HG03469 (cell line): ENCODE data around the gene ZNG1A.
"Not testable (repeated sequence)": the region's sequence is repeated elsewhere in the genome, so short reads cannot be mapped to it uniquely, and the experiment has no call there.

Source experiments
- ATAC-seq: cut with Tn5 transposase; IDR thresholded peaks from one replicate; pipeline ENCODE4 v1.9.1; 2021; ENCODE audit warnings: mild to moderate bottlenecking, moderate library complexity, moderate number of reproducible peaks; ENCODE audit not compliant: unreplicated experiment

Gene ZNG1A

GRCh38 chr9:178140-178825, 573 bp downstream of the ZNG1A start:
- ATAC-seq: not testable (repeated sequence)

GRCh38 chr9:169757-170156, 9.1 kb downstream of the ZNG1A start:
- ATAC-seq: not testable (repeated sequence)

GRCh38 chr9:159871-160270, 19.0 kb downstream of the ZNG1A start:
- ATAC-seq: not testable (repeated sequence)

- not testable (repeated sequence) for ATAC-seq
These were observed 27.7 kb downstream of the ZNG1A start for GRCh38 chr9:151173-151572.

GRCh38 chr9:139880-140279, 39.0 kb downstream of the ZNG1A start:
- not testable (repeated sequence) for ATAC-seq

- not testable (repeated sequence) for ATAC-seq
These were observed 60.8 kb downstream of the ZNG1A start, which contains the start of gene FOXD4 for GRCh38 chr9:117995-118467. TSS of gene FOXD4 (minus strand) at chr9:118417. CDS start at chr9:118119, 298 bp downstream.

- not testable (repeated sequence) for ATAC-seq
These were observed 61.5 kb downstream of the ZNG1A start for GRCh38 chr9:117144-117994.

- ATAC-seq: not testable (repeated sequence)
These were observed 62.4 kb downstream of the ZNG1A start for GRCh38 chr9:116239-117077.

- not testable (repeated sequence) for ATAC-seq
These were observed 63.8 kb downstream of the ZNG1A start for GRCh38 chr9:115118-115451.

GRCh38 chr9:114267-115117, 64.4 kb downstream of the ZNG1A start:
- ATAC-seq: not testable (repeated sequence)

- not testable (repeated sequence) for ATAC-seq
These were observed 65.2 kb downstream of the ZNG1A start for GRCh38 chr9:113468-114266.

- ATAC-seq: not testable (repeated sequence)
These were observed 66.0 kb downstream of the ZNG1A start for GRCh38 chr9:112589-113467.

- ATAC-seq: not testable (repeated sequence)
These were observed 68.2 kb downstream of the ZNG1A start for GRCh38 chr9:110672-111071.

- not testable (repeated sequence) for ATAC-seq
These were observed 69.3 kb downstream of the ZNG1A start for GRCh38 chr9:109540-109939.

- not testable (repeated sequence) for ATAC-seq
These were observed 69.9 kb downstream of the ZNG1A start for GRCh38 chr9:108742-109495.

GRCh38 chr9:105991-106390, 72.9 kb downstream of the ZNG1A start:
- ATAC-seq: not testable (repeated sequence)

- not testable (repeated sequence) for ATAC-seq
These were observed 78.4 kb downstream of the ZNG1A start for GRCh38 chr9:100430-100829.
